A549 (cell line): ENCODE measurements around the gene TUBGCP6. TPM values are rescaled to one million over a fixed set of nuclear protein-coding genes. Genes with fewer than 3 reads are reported as not detected.
"Not testable (repeated sequence)": the region's sequence is repeated elsewhere in the genome, so short reads cannot be mapped to it uniquely, and the experiment has no call there.

Experiments used
- ATAC-seq, 2 experiments: fragments of 200-7000 bp in 1 of 2; fragments of >200 bp in 1 of 2; cut with Nextera tagmentation in 1 of 2; cut with Tn5 transposase in 1 of 2; 3 replicates each; pipeline versions ENCODE4 v1.8.0 to v1.9.1; 2018 to 2020; ENCODE audit warnings: mild to moderate bottlenecking in 1 of 2, moderate library complexity in 1 of 2
- CTCF ChIA-PET: fragments of 300-600 bp; sonication (Branson Sonifier 250); formaldehyde crosslinking; extraction: SDS; loops from one replicate; lab custom pipeline; 2021; ENCODE audit warnings: antibody characterized with exemption, inconsistent platforms; lab: Yijun Ruan, JAX
- POLR2A ChIA-PET: fragments of 350-600 bp; formaldehyde crosslinking; extraction: SDS; loops from one replicate; lab custom pipeline; 2021; ENCODE audit warnings: antibody characterized with exemption, inconsistent platforms; lab: Yijun Ruan, JAX
- DNase-seq, 2 experiments: peaks; one replicate each; pipeline versions ENCODE4 v3.0.0 to v3.0.0-alpha.2; 2011 to 2016; ENCODE audit warnings: low read depth in 1 of 2, low spot score in 1 of 2
- FAIRE-seq: peaks from 2 replicates; lab custom pipeline; 2011; peaks lifted over from hg19 to GRCh38; lab: Jason Lieb, UNC
- H3K27ac ChIP-seq, 2 experiments: fragments of >200 bp; sonication (Bioruptor Twin); formaldehyde crosslinking; 3 replicates each; pipeline ENCODE4 v1.5.1; 2016 to 2017
- H3K4me1 ChIP-seq: fragments of >200 bp; sonication (Bioruptor Twin); formaldehyde crosslinking; 3 replicates; pipeline ENCODE4 v1.6.1; 2016
- H3K4me2 ChIP-seq: fragments of >200 bp; sonication (Bioruptor Twin); formaldehyde crosslinking; 3 replicates; pipeline ENCODE4 v1.6.1; 2016
- H3K4me3 ChIP-seq: fragments of >200 bp; sonication (Bioruptor Twin); formaldehyde crosslinking; 3 replicates; pipeline ENCODE4 v1.5.1; 2016
- H3K9me3 ChIP-seq: fragments of >200 bp; sonication (Bioruptor Twin); formaldehyde crosslinking; 3 replicates; pipeline ENCODE4 v1.6.1; 2016
- CBX2 ChIP-seq: fragments of 200-600 bp; sonication (generic); IDR thresholded peaks from 2 replicates; pipeline ENCODE4 v1.6.1; 2016; ENCODE audit warnings: low read depth, mild to moderate bottlenecking, borderline replicate concordance
- JUN ChIP-seq, 2 experiments: fragments of >200 bp; sonication (Bioruptor Twin); formaldehyde crosslinking; IDR thresholded peaks; 2 replicates in 1 of 2; 3 replicates in 1 of 2; pipeline ENCODE4 v1.6.1; 2016 to 2017
- MAFK ChIP-seq: fragments of 450-650 bp; IDR thresholded peaks from 2 replicates; pipeline ENCODE4 v1.6.1; 2014; ENCODE audit not compliant: partially characterized antibody
- RAD21 ChIP-seq, 2 experiments: fragments of >200 bp in 1 of 2; sonication (Bioruptor Twin) in 1 of 2; formaldehyde crosslinking in 1 of 2; IDR thresholded peaks in 1 of 2; conservative IDR thresholded peaks in 1 of 2; 2 replicates in 1 of 2; 3 replicates in 1 of 2; pipeline ENCODE4 v1.6.1; 2012 to 2018; ENCODE audit warnings: inconsistent platforms in 1 of 2
- RNF2 ChIP-seq: fragments of 200-600 bp; sonication (generic); IDR thresholded peaks from 2 replicates; pipeline ENCODE4 v1.6.1; 2016; ENCODE audit warnings: low read depth, mild to moderate bottlenecking, antibody characterized with exemption, moderate library complexity, borderline replicate concordance
- SMC3 ChIP-seq: fragments of >200 bp; sonication (Bioruptor Twin); formaldehyde crosslinking; IDR thresholded peaks from 3 replicates; pipeline ENCODE4 v1.6.1; 2018; ENCODE audit warnings: inconsistent platforms
- TFCP2L1 ChIP-seq: fragments of 250-450 bp; sonication (Bioruptor Pico); IDR thresholded peaks from 2 replicates; pipeline ENCODE4 v1.5.0; 2021; ENCODE audit warnings: mild to moderate bottlenecking
- WGBS: methylation state at CpG from one replicate; pipeline ENCODE4 v1.1.6; 2017; ENCODE audit errors: missing lambda C conversion rate; 5-methylcytosine and 5-hydroxymethylcytosine counted together
- polyA plus RNA-seq, 4 experiments: library from polyadenylated mRNA; depleted of rRNA in 3 of 4; stranded (reverse); fragments of >200 nt; fragmentation: RNase III in 1 of 4; extraction: RNeasy Plus Mini Kit Qiagen cat#74134 plus additional on column Dnase treatment in 1 of 4; gene quantifications; 2 replicates in 3 of 4; 3 replicates in 1 of 4; pipeline ENCODE4 v1.2.3, GENCODE V29; 2011 to 2017
- TF ChIP-seq, protein P1 (sequence below): fragments of >200 bp; sonication (Bioruptor Twin); formaldehyde crosslinking; IDR thresholded peaks from 3 replicates; pipeline ENCODE4 v1.5.1; 2016
- TF ChIP-seq, protein P2 (sequence below): IDR thresholded peaks from 2 replicates; pipeline ENCODE4 v1.6.1; 2012
- TF ChIP-seq, protein P3 (sequence below): fragments of 450-650 bp; IDR thresholded peaks from 2 replicates; pipeline ENCODE4 v1.6.1; 2014; ENCODE audit warnings: antibody characterized with exemption

The TUBGCP6 gene
- polyA plus RNA-seq, 2 of the 4 experiments (the other 2 are of a cell fraction): 6.5 to 14.2 TPM

DNA sequence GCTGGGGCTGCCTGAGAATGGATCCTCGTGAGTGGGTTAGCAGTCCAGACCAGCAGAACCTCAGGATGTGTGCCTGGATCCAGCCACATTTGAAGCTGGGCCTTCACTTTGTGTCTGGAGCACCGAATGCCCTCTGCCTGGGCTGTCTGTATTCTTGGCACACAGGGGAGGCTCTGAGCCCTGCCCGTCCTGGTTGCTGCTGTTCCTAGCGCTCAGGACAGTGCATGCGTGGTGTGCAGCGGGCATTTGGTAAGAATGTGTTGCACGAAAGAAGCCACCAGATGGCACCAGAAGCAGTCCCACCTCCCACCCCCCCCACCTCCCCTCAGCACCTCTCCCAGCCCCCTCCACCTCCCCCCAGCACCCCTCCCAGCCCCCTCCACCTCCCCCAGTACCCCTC lies 29.5 kb upstream of the TUBGCP6 start:
- Histone ChIP-seq H3K4me1 (peaks cover 26% of the 10 kb centered on the region), H3K27ac (no peak overlapping the region), H3K9me3 (no peaks in the 10 kb centered on the region; the same call in 2 of the 3 replicates), H3K4me3 (no peak overlapping the region), H3K4me2 (no peak overlapping the region)
- no peak for TF ChIP-seq TFCP2L1 (CRISPR knock-in tag)
- peak in 1 of 2 experiments; percentile 51; a peak in 3 of 5 replicates for TF ChIP-seq RAD21 (conservative IDR thresholded peaks at IDR 0.05 in 1 of 2, IDR thresholded peaks at IDR 0.05 in 1 of 2)
- peak; percentile 63 for TF ChIP-seq SMC3
- TF ChIP-seq, protein P1, sequence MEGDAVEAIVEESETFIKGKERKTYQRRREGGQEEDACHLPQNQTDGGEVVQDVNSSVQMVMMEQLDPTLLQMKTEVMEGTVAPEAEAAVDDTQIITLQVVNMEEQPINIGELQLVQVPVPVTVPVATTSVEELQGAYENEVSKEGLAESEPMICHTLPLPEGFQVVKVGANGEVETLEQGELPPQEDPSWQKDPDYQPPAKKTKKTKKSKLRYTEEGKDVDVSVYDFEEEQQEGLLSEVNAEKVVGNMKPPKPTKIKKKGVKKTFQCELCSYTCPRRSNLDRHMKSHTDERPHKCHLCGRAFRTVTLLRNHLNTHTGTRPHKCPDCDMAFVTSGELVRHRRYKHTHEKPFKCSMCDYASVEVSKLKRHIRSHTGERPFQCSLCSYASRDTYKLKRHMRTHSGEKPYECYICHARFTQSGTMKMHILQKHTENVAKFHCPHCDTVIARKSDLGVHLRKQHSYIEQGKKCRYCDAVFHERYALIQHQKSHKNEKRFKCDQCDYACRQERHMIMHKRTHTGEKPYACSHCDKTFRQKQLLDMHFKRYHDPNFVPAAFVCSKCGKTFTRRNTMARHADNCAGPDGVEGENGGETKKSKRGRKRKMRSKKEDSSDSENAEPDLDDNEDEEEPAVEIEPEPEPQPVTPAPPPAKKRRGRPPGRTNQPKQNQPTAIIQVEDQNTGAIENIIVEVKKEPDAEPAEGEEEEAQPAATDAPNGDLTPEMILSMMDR: peak; percentile 35
- DNase-seq: peak; percentile 38 to 70
- POLR2A ChIA-PET: no interaction called here
- 32% methylated on average over 5 of the region's 7 CpGs for WGBS
- peak; percentile 35 to 59; a peak in 5 of 6 replicates for ATAC-seq
- no peak for FAIRE-seq
- CTCF ChIA-PET: interaction anchor here (0.7 to 6.2 kb wide), 17 partner anchors 10 to 67 kb away, joined by 3 to 57 read pairs (median 4); partner anchors contain the start of genes DENND6B, HDAC10 and PLXNB2

DNA sequence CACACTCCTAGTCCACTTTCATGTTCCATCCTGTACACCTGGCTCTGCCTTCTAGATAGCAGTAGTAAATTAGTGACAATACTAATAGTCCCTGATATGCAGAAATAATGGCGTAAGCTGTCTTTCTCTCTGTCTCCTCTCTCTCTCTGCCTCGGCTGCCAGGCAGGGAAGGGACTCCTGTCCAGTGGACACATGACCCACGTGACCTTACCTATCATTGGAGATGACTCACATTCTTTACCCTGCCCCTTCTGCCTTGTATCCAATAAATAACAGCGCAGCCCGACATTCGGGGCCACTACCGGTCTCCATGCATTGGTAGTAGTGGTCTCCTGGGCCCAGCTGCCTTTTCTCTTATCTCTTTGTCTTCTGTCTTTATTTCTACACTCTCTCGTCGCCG lies 29.0 kb upstream of the TUBGCP6 start:
- H3K4me2 ChIP-seq, POLR2A ChIA-PET, H3K27ac ChIP-seq, H3K9me3 ChIP-seq, ATAC-seq, H3K4me3 ChIP-seq, DNase-seq, FAIRE-seq: not testable (repeated sequence)
- CTCF ChIA-PET: interaction anchor here (0.7 to 6.2 kb wide), 17 partner anchors 9 to 68 kb away, joined by 3 to 57 read pairs (median 4); partner anchors contain the start of genes DENND6B, HDAC10 and PLXNB2
- WGBS: 78% methylated on average over 10 of the region's 10 CpGs
- H3K4me1 ChIP-seq: peaks cover 32% of the 10 kb centered on the region

DNA sequence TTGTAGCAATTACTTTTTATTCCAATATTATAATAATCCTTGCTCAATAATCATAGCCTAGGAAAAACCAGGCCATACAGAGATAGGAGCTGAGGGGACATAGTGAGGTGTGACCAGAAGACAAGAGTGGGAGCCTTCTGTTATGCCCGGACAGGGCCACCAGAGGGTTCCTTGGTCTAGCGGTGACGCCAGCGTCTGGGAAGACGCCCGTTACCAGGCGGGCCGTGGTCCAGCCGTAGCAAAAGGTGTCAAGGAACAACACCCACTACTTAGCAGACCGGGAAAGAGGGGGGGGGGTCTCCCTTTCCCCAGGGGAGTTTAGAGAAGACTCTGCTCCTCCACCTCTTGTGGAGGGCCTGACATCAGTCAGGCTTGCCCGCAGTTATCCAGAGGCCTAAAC lies 28.5 kb upstream of the TUBGCP6 start:
- ATAC-seq, POLR2A ChIA-PET, H3K4me3 ChIP-seq, H3K4me2 ChIP-seq, H3K9me3 ChIP-seq, FAIRE-seq, DNase-seq, H3K27ac ChIP-seq: not testable (repeated sequence)
- 65% methylated on average over 9 of the region's 11 CpGs for WGBS
- CTCF ChIA-PET: interaction anchor here (1.0 to 6.2 kb wide), 15 partner anchors 9 to 68 kb away, joined by 3 to 57 read pairs (median 5); partner anchors contain the start of genes DENND6B, HDAC10 and PLXNB2
- H3K4me1 ChIP-seq: peaks cover 36% of the 10 kb centered on the region

DNA sequence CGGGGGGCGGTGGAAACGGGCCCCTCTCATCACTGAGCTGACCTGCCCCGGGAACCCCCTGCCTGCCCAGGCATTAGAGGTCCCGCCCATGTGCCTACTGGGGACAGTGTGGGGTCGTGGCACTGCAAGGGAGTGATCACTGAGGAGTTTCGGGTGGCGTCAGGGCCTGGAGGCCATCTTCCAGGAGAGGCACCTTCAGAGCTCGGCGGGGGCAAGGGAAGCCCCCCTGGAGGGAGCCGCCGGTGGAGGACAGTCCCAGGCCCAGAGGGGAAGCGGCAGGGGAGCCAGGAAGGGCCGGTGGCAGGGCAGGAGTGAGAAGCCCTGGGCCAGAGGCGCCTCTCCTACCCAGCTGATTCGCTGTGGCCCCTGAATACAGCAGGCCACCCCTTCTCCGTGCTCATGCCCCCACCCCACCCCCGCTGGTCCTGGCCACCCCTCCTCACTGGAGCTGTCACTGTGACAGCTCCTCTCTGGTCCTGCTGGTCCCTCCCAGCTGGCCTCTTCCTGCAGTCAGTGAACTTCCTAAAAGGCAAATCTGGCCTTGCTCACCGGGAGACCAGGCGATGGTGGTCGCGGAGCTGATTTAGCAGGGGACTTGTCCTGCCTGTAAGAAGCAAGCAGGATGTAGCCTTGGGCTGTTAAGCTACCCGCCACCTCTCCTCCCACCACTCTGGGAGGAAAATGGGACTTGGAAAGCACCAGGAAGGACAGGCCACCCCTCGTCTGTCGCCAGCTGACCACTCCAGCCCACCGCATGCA lies 27.4 kb upstream of the TUBGCP6 start:
- peak in 1 of 2 experiments; percentile 1; a peak in 1 of 6 replicates for ATAC-seq
- no peaks in the 10 kb centered on the region; the same call in 2 of the 3 replicates for H3K9me3 ChIP-seq
- POLR2A ChIA-PET: interaction anchor here (0.7 kb wide), 2 partner anchors 21 to 25 kb away, joined by 3 read pairs; no protein-coding TSS in a partner anchor

More for the DNA sequence above, 27.4 kb upstream of the TUBGCP6 start:
- no peak overlapping the region; the same call in 2 of the 3 replicates for H3K4me3 ChIP-seq
- H3K4me2 ChIP-seq: peak overlapping the region; percentile 99
- H3K4me1 ChIP-seq: peaks cover 44% of the 10 kb centered on the region
- TF ChIP-seq, protein P2, sequence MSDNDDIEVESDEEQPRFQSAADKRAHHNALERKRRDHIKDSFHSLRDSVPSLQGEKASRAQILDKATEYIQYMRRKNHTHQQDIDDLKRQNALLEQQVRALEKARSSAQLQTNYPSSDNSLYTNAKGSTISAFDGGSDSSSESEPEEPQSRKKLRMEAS: no peak
- no peak for TF ChIP-seq TFCP2L1 (CRISPR knock-in tag)
- 0 out of 5 replicates have a peak, but pooled peaks of 1 of the 2 experiments have one; percentile 34 for TF ChIP-seq JUN (IDR thresholded peaks at IDR 0.05)
- no peak for TF ChIP-seq RNF2
- TF ChIP-seq MAFK: no peak
- no peak for TF ChIP-seq CBX2
- TF ChIP-seq, protein P3, sequence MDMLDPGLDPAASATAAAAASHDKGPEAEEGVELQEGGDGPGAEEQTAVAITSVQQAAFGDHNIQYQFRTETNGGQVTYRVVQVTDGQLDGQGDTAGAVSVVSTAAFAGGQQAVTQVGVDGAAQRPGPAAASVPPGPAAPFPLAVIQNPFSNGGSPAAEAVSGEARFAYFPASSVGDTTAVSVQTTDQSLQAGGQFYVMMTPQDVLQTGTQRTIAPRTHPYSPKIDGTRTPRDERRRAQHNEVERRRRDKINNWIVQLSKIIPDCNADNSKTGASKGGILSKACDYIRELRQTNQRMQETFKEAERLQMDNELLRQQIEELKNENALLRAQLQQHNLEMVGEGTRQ: no peak
- DNase-seq (no peak), FAIRE-seq (no peak)
- 89% methylated on average over 15 of the region's 26 CpGs for WGBS
- CTCF ChIA-PET: interaction anchor here (0.7 to 6.2 kb wide), 14 partner anchors 10 to 291 kb away, joined by 3 to 57 read pairs (median 6); partner anchors contain the start of genes DENND6B, HDAC10 and PLXNB2
- H3K27ac ChIP-seq: peak overlapping the region; percentile 8 to 92; a peak in 3 of 6 replicates
